Measurements from ENCODE around the gene PRG2.
A peak's percentile ranks its signal among the peaks of the same experiment; 100 is the strongest.

PRG2 gene

GRCh38 chr11:57354699-57355098 is 35.8 kb downstream of the PRG2 start:
- H3K9me3 ChIP-seq (ENCODE audit: insufficient read depth, low read length), result no peaks in the 10 kb centered on the region
- H3K36me3 ChIP-seq (replicated peaks; ENCODE audit: low read depth, low read length), result no peaks in the 10 kb centered on the region
- H3K79me2 ChIP-seq (ENCODE audit: low read length), result no peaks in the 10 kb centered on the region
- H2AFZ ChIP-seq (ENCODE audit: low read depth, low read length), result peak overlapping the region; percentile 72
- peak overlapping the region; percentile 53 for H3K4me2 ChIP-seq (ENCODE audit: low read length)
- H4K20me1 ChIP-seq (ENCODE audit: insufficient read depth, low read length), result no peaks in the 10 kb centered on the region
- TF ChIP-seq CTCF (IDR thresholded peaks at IDR 0.05; ENCODE audit: low read depth, low read length) (no peak), EZH2phosphoT487 (IDR thresholded peaks at IDR 0.05; ENCODE audit: low read depth) (no peak)
- peaks cover 51% of the 10 kb centered on the region for H3K4me1 ChIP-seq (ENCODE audit: low read length)
- H3K27me3 ChIP-seq (ENCODE audit: low read depth, low read length), result no peaks in the 10 kb centered on the region
- peak overlapping the region; percentile 7; the same call in 1 of the 2 replicates for H3K4me3 ChIP-seq (ENCODE audit: low read length)
- H3K9ac ChIP-seq (ENCODE audit: low read length), result peak overlapping the region; percentile 42; the same call in 1 of the 2 replicates
- H3K27ac ChIP-seq (ENCODE audit: low read length), result peak overlapping the region; percentile 31

GRCh38 chr11:57353852-57354251 is 36.6 kb downstream of the PRG2 start:
- TF ChIP-seq CTCF (IDR thresholded peaks at IDR 0.05; ENCODE audit: low read depth, low read length) (no peak), EZH2phosphoT487 (IDR thresholded peaks at IDR 0.05; ENCODE audit: low read depth) (no peak)
- Histone ChIP-seq H3K4me3 (ENCODE audit: low read length) (no peak overlapping the region), H3K9me3 (ENCODE audit: insufficient read depth, low read length) (no peaks in the 10 kb centered on the region), H3K27ac (ENCODE audit: low read length) (no peak overlapping the region), H3K27me3 (ENCODE audit: low read depth, low read length) (no peaks in the 10 kb centered on the region), H4K20me1 (ENCODE audit: insufficient read depth, low read length) (no peaks in the 10 kb centered on the region), H2AFZ (ENCODE audit: low read depth, low read length) (no peak overlapping the region), H3K79me2 (ENCODE audit: low read length) (no peaks in the 10 kb centered on the region), H3K4me1 (ENCODE audit: low read length) (peaks cover 51% of the 10 kb centered on the region), H3K4me2 (ENCODE audit: low read length) (no peak overlapping the region), H3K36me3 (replicated peaks; ENCODE audit: low read depth, low read length) (no peaks in the 10 kb centered on the region), H3K9ac (ENCODE audit: low read length) (no peak overlapping the region)

- TF ChIP-seq CTCF (IDR thresholded peaks at IDR 0.05; ENCODE audit: low read depth, low read length) (no peak), EZH2phosphoT487 (IDR thresholded peaks at IDR 0.05; ENCODE audit: low read depth) (no peak)
- Histone ChIP-seq H3K36me3 (replicated peaks; ENCODE audit: low read depth, low read length) (no peaks in the 10 kb centered on the region), H3K4me2 (ENCODE audit: low read length) (no peak overlapping the region), H3K9ac (ENCODE audit: low read length) (no peak overlapping the region), H3K79me2 (ENCODE audit: low read length) (no peaks in the 10 kb centered on the region), H3K9me3 (ENCODE audit: insufficient read depth, low read length) (no peaks in the 10 kb centered on the region), H3K27ac (ENCODE audit: low read length) (no peak overlapping the region), H4K20me1 (ENCODE audit: insufficient read depth, low read length) (no peaks in the 10 kb centered on the region), H3K4me1 (ENCODE audit: low read length) (peaks cover 47% of the 10 kb centered on the region), H3K27me3 (ENCODE audit: low read depth, low read length) (no peaks in the 10 kb centered on the region), H2AFZ (ENCODE audit: low read depth, low read length) (no peak overlapping the region), H3K4me3 (ENCODE audit: low read length) (no peak overlapping the region)
These were observed 37.0 kb downstream of the PRG2 start for GRCh38 chr11:57353446-57353845.

- Histone ChIP-seq H2AFZ (ENCODE audit: low read depth, low read length) (no peak overlapping the region), H3K27me3 (ENCODE audit: low read depth, low read length) (no peaks in the 10 kb centered on the region), H3K27ac (ENCODE audit: low read length) (no peak overlapping the region), H4K20me1 (ENCODE audit: insufficient read depth, low read length) (no peaks in the 10 kb centered on the region), H3K4me2 (ENCODE audit: low read length) (no peak overlapping the region), H3K4me1 (ENCODE audit: low read length) (peaks cover 42% of the 10 kb centered on the region), H3K4me3 (ENCODE audit: low read length) (no peak overlapping the region), H3K9me3 (ENCODE audit: insufficient read depth, low read length) (no peaks in the 10 kb centered on the region), H3K79me2 (ENCODE audit: low read length) (no peaks in the 10 kb centered on the region), H3K36me3 (replicated peaks; ENCODE audit: low read depth, low read length) (no peaks in the 10 kb centered on the region), H3K9ac (ENCODE audit: low read length) (no peak overlapping the region)
- TF ChIP-seq CTCF (IDR thresholded peaks at IDR 0.05; ENCODE audit: low read depth, low read length), result no peak
- TF ChIP-seq EZH2phosphoT487 (IDR thresholded peaks at IDR 0.05; ENCODE audit: low read depth), result no peak
These were observed 37.4 kb downstream of the PRG2 start for GRCh38 chr11:57353036-57353435.
